Umbilical cord (tissue), 2 donors: ENCODE data around the gene BRD4. TPM values are rescaled to one million over a fixed set of nuclear protein-coding genes. Genes with fewer than 3 reads are reported as not detected.

ENCODE experiments used
- DNase-seq: peaks from one replicate; pipeline ENCODE4 v3.0.0-alpha.2; 2015; ENCODE audit warnings: low spot score
- total RNA-seq: library from RNA; depleted of rRNA; stranded (reverse); fragments of >200 nt; gene quantifications from one replicate; pipeline ENCODE4 v1.2.3, GENCODE V29; 2014; ENCODE audit warnings: low replicate concordance; ENCODE audit not compliant: insufficient read depth

Gene BRD4
- total RNA-seq, 1 donor from 2014 or later = 8.2 TPM

DNA sequence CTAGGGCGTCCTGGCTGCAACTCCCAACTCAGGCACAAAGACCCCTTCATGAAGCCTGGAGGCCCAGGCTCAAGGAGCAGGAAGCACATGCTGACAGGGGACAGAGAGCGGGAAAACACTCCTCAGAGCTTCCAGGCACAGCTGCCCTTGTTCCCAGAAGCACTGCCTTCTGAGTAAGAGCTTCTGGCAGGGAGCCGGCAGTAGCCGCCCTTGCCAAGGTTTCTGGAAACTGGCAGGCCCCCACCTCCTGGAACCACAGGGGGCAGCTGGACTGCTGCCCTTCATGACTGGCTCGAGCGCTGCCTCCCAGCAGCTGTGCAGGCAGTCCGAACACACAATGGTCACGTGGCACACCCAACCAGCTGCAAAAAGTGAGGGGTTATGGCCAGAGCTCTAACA lies 66.5 kb downstream of the BRD4 start:
- DNase-seq = peak; percentile 91

DNA sequence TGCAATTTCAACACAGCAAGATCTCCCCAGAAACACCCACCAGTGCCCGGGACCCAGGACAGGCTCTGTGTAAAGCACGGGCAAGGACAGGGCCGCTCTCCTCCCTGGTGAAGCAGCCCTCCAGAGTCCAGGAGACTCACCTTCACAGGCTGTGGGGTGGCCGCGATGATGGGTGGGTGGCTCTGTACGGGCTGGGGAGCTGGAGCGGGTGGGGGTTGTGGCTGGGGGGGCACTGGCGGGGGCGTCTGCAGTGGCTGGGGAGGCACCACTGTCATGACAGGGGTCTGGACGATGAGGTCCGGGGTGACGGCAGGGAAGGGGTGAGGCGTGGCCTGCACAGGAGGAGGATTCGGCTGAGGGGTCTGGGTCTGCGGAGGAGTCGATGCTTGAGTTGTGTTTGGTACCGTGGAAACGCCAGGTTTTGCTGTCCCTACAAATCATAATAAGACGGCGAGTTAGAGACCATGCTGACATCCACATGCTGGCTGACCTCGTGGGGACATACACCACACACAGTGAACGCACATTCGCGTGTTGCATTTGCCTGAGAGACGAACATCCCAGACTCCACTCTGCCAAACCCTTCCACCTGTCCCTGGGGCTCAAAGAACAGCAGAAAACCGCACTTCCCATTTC lies 67.0 kb downstream of the BRD4 start:
- no peak for DNase-seq

DNA sequence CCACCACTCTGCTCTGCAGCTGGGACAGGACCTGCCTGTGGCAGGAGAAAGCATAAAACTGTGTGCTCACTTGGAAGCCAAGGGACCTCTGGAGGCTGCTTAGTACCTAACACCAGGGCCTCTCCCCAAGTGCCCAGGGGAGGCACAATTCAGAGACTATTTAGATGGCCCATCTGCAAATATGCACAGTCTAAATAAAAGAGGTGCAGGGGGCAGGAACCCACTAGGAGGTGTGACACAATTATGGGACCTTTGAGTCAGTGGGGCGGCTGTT lies 67.5 kb downstream of the BRD4 start:
- no peak for DNase-seq

DNA sequence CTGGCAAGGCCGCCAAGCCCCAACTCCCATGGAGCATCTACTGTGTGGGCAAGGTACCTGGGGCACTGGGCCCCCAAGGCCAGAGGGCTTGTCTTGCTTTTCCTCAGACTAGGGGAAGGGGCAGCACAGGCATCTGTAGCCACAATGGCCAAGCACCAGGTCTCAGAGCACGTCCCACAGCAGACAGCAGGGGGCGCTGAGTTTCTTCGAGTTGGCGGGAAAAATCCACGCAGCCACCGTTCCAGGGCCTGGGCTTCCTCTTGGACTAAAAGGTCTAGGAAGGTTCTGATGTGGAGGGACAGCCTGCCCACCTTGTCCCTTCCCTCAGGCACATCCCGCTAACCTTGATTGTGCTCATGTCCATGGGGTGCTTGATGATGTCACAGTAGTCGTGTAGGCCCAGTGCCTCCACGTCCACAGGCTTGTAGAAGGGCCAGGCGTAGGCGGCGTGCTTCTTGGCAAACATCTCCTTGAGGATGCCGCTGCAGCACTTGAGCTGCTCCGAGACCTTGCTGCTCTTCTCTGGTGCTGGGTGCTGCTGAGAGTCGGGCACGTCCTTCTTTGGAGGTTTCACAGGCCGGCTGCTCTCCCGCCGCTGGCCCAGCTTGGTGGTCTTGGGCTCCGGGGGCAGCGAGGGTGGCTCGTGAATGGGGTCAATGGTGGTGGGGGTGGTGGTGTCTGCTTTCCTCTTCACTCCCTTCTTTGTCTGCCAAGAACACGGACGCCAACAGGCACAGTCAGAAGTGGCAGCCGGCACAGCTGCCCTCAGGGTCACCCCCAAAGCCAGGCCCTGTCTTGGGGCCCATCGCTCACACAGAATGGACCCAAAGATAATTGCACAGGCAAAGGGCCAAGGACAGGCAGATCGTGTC lies 68.0 kb downstream of the BRD4 start:
- DNase-seq = peak; percentile 64

DNA sequence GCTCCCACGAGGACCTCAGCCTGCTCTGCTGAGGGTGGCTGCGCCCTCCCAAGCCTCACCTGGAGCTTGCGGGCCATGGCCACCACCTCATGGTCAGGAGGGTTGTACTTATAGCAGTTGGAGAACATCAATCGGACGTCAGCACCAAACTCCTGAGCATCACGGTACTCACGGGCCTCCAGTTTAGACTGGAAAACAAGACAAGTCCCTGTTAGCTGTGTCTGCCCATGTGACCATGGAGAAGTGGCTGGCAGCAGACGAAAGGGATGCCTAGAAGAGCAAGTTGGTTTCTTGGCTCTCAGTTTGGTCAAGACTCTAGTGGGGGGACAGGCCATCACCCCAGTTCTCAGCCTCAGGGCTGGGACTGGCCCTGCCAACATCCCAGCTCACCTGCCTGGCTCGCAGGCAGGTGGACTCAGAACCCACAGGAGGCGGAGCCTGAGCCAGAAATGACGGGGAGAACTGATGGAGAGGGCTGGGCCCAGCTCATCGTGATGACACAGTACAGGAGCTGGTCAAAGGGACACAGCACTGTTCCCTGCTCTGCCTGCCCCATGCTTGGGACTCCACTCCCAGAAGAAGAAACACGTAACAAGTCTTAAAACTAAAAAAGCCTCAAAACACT lies 68.9 kb downstream of the BRD4 start:
- DNase-seq = no peak

DNA sequence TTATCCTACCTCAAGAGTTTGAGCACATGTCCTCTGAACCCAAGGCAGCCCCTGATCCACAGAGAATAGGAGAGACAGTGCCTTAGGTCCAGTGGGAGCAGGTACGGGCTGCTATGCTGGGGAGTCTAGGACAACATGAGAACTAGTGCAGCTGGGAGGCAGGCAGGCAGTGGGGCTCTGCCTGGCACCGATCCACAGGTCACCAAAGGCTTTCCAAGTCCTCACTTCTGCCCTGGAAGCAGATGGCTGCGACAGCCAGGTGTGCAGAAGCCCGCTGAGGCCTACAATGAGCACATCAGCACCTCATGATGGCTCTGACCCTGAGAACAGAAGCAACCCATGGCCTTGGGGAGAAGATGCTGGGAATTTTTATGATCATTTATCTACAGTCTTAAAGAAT lies 70.3 kb downstream of the BRD4 start:
- DNase-seq = no peak

DNA sequence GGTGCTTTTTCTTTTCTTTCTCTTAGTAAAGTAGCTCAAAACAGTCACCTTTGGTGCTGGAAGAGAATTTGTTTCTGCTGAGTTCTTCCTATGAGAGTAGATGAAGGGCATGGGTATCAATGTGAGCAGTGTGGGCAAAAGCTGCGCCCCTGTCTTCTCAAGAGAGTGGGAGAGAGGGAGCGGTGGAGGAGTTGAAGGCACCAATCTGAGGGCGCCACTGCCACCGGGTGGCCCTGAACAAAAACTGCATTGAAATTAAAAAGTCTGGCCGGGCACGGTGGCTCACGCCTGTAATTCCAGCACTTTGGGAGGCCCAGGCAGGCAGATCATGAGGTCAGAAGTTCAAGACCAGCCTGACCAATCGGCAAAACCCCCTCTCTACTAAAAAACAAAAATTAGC lies 71.4 kb downstream of the BRD4 start:
- no peak for DNase-seq

DNA sequence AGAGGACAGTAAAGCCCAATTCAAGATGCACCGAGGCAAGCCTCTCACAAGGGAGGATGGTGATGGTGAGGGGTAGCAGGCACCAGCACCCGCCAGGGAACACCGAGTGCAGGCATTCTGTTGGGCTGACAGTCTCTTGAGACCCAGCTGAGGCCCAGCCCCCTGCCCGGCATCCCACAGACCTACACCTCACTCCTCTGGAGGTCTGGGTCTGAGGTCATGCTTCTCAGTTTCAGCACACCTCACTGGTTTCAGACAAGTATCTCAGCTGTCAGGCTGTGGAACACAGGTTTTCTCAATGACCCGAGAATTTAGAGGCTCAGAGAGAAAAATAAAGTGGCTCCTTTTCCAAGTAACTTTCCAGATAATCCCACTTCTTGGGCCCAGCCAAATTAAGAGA lies 72.4 kb downstream of the BRD4 start:
- no peak for DNase-seq

DNA sequence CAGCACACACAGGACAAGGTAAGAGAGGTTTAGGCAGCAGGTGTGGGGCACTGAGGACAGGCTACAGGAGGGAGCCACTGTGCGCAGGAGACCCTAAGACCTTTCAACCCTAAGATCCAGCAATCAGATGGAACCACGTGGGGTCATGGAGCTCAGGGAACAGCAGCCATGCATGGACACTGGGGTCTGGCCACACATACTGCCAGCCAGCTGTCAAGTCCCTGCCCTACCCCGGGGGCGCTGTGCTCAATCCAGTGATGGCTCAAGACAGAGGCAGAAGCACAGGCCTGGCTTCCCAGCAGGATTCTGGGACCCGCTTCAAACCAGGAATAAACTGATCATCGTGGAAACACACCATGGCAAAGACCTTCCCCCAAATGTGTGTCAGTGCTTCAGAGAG lies 74.6 kb downstream of the BRD4 start:
- DNase-seq = no peak

DNA sequence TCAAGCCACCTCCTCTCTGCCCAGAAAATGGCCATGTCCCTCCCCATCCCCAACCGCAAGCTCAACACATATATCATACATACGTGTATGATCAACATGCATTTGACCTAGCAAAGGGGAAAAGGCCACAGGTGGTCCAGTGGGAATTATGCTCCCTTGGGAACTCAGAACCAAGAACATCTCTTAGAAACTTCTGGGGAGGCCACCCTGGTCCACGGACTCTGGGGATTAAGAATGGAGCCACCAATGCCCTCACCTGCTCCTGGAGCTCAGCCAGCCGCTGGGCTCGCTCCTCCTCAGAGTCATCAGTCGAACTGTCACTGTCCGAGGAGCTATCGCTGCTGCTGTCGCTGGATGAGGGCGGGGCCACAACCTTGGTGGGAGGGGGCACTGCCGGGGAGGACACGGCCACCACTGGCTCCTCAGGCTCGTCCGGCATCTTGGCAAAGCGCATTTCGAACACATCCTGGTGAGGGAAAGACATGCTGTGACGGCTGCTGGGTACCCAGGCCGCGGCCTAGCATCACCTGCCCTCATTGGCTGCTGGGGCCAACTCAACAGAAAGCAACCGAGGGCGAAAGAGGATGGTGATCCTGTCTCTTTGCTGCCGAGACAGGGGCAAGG lies 75.5 kb downstream of the BRD4 start:
- DNase-seq = no peak

DNA sequence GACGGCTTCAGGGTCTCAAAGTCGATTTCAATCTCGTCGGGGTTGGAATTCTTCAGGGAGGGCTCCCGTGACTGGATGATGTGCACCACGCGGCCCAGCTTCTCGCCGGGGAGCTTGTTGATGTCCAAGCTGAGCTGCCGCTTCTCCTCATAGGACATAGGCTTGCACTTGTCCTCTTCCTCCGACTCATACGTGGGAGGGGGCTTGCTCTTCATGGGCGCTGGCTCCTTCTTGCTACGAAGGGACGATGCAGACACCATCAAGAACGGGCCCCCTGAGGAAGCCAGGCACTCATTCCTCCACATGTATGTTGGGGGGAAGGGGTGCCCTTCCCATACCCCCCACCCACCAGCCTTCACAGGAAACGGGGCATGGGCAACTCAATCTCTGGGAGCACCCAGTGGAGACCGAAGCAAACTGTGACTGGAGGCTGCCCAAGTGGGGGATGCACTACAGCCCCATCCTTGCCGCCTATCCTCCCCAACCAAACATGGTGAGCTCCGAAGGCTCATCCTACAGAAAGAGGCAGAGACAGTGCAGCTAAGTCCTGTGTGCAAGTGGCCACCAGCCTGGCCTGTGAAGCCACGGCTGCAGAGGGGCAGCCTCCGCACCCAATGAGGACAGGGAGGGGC lies 76.9 kb downstream of the BRD4 start:
- DNase-seq = no peak

DNA sequence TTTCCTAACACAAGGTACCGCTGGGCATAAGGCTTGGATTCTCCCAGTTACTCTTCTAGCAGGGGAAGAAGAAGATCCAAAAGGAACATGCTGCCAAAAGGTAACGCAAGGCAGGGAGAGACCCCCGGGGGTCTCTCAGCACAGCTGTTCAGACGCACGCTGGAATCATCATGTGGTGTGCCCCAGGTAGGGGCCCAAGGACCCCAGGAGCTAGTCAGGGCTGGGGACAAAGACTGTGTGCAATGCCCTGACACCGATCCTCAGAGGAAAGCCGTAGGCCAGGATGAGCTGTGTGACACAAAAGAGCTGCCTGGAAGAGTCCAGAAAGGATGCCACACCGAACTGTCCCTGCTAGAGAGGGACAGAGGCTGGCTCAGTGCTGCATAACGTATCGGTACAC lies 77.8 kb downstream of the BRD4 start:
- DNase-seq = no peak

DNA sequence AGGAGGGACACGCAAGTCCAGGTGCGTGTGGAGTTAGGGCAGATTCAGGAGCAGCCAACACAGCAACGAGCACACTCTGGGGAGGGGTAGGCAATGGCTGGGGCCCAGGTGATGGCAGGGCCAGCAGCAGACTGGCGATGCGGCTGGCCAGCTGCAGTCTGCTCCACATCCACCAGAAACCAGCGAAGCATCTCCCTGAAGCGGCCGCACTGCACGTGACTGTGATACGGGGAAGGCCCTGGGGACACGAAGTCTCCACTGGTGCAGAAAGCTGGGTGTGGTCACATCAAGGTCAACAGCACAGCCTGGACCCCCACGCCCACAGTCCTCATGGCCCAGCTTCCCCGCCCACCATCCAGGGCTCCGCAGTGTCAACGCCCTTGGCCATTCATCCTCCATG lies 78.8 kb downstream of the BRD4 start:
- no peak for DNase-seq

DNA sequence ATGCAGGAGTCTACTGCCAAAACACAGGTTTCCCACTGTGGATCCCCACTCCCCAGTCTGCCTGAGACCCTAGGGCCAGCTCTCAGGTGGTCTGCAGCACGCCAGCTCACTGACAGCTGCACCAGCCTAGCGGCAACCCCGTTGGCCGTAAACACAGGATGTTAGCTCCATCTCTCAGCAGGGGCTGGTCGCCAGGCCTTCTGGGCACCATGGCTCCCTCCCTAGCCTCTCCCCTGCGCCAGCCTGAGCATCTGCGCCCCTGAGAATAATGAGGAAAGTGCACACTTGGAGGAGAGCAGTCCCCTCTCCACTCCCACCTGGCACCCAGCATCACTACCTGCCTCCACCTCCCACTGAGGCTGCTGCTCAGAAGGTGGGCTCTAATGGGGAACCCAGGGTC lies 79.3 kb downstream of the BRD4 start:
- DNase-seq = no peak

DNA sequence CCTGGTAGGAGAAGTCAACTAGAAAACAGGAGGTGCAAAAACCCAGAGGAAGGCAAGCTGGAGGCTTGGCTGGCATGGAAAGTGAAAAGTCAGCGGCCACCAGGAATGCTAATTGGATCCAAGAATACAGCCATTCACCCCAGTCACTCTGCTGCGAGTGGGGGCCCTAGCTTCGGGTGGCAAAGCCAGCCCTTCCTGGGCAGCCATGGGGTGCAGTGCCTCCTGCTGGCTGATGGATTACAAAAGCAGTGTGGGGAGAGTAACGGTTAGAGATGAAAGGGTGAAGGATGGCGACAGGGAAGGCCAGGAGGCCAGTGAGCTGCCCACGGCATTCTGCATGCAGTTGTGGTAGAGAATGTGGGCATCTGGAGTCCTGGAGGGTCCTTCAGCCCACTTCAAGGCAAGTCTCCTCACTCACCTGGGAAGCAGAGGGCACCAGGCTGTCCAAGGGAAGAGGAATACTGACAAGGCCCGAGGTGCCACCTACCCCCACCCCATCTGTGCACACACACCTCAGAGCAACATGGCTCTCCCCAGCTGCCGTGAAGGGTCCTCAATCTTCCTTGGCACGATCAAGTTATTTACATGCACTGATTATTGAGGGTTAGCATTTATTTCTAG lies 79.8 kb downstream of the BRD4 start:
- no peak for DNase-seq

DNA sequence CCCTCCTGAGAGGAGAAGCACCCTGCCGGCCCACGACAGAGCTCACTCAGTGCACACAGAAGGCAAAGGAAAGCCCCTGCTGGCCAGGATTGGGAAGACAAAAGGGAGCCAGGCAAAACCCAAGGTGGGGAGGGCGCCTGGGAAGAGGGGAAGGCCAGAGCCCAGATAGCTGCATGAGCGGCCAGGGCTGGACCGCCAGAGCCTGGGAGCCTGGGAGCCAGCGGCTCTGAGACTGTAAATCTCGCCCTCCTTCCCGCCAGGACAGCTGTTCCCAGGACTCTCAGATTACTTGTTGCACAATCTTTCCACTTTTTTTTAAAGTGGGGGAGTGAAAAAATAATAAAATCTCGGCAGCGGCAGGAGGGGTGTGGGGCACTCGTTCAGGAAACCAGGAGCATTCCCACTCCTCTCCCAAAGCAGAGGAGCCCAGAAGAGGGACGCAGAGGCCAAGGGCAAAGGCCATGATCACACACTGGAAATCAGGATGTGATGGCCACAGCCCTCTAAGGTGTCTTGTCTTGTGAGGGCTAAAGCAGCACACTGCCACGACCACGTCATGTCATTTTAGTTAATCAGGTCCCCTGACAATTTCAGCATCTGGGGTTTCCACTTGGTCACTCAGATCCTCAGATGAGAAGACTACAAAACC lies 80.5 kb downstream of the BRD4 start:
- DNase-seq = peak; percentile 96

DNA sequence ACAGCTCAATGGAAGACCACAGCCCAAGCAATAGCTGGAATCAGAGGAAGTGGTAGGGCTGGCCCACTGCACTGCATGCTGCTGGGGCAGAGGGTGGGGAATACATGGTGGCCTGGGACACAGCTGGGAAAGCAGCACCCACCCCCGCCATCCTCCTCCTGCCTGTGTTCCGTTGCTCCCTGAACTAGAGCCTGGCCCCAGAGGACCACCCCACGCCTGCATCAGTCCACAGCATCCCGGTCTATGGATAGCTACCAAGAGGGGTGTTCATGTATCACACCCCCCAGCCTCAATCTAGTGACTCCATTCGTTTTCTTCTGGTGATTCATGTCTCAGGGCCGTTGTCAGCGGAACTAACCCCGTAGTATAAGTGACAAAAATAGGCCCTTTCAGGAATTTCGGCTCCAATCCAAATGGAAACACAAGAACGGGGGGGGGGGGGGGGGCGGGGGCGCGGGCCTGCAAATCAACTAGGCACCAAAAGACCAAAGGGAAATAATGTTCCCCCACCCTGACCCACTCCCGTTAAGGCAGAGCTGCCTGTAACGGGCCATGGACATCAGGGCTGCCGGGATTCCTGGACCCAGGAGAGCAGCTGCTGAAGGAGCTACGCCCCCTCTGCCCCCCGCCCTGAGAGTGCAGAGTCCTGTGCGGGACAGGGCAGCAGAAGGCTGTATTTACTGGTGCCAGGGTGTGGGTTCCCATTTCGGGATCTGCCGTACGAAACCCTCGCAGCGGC lies 81.2 kb downstream of the BRD4 start:
- DNase-seq = peak; percentile 56

DNA sequence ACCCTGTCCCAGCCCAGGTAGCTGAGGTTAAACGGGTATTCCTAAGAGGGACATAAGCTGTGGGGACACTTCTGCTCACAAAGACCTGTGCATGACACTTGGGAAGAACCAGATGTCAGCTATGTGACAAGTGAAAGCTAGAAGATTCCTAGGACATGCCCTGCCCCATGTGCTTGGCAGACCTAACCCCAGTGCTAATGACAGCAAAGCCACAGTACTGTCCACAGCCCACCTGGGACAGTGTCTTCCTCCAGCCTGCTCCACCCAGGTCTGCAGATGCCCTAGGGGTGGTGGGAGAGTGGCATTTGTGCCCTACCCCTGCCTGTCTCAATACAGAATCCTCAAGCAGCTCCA lies 81.7 kb downstream of the BRD4 start:
- DNase-seq = no peak

DNA sequence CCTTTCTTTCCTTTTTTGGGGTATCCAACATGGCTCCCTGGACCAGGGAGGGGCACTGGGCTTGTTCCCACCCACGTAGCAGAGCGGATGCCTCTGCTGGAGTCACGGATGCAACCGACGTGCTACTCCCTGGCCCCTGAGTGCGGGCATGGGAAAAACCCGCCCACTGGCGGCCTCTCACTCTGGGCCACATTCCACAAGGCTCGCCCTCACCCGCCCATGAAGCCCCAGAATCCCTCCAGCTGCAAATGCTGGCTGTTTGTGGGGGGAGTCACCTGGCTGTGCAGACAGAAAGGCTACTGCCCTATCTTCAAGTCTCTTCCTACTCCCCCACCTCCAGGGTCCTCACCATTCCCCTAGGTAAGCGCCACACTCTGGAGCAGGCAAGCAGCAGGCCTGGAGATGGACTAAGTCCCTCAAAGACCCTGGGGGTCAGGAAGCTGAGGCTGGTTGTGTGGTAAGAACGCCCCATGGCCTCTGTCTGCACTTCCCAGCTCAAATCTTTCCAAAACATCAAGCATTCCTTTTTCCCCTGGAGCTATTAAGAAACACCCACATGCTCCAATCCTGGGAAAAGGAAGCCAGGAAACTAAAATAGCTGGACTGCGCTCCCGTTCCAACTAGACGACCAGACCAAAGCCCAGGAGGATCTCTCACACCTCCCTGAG lies 82.2 kb downstream of the BRD4 start:
- peak; percentile 90 for DNase-seq

DNA sequence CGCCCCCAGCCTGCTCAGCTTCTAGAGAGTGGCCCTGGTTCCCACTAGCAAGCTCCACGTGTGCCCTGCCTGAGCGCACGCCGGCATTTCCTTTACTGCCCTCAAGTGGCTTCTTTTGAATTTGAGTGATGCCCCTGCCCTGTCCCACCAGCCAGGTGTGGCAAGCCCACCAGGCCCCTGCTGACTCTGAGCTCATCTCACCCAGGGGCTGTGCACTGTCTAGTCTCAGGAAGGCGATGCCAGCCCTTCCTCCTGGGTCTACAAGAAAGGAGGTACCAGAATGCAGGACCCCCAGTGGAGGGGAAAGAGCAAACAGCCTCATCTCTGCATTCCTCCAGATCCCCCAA lies 82.8 kb downstream of the BRD4 start:
- no peak for DNase-seq
